H1 (cell line): ENCODE measurements around the gene LARGE2. TPM values are rescaled to one million over a fixed set of nuclear protein-coding genes. Genes with fewer than 3 reads are reported as not detected.

Experiments
- CTCF ChIA-PET: fragments of 300-600 bp; sonication (Branson Sonifier 250); formaldehyde crosslinking; loops from one replicate; lab custom pipeline; 2021; ENCODE audit not compliant: partially characterized antibody; lab: Charles Lee
- POLR2A ChIA-PET: fragments of 300-600 bp; sonication (Branson Sonifier 250); formaldehyde crosslinking; loops from one replicate; lab custom pipeline; 2021; ENCODE audit warnings: inconsistent platforms; ENCODE audit not compliant: partially characterized antibody; lab: Charles Lee
- DNase-seq, 2 experiments: peaks; one replicate each; pipeline versions ENCODE4 v3.0.0 to v3.0.0-alpha.2; 2010 to 2022; ENCODE audit warnings: low spot score in 2 of 2, low read depth in 1 of 2, mixed read lengths in 1 of 2
- FAIRE-seq: peaks from 2 replicates; lab custom pipeline; 2011; peaks lifted over from hg19 to GRCh38; lab: Jason Lieb, UNC
- H2AFZ ChIP-seq: 2 replicates; pipeline ENCODE4 v1.8.1; 2012; ENCODE audit warnings: low read length, inconsistent platforms
- H2AK5ac ChIP-seq: 2 replicates; pipeline ENCODE4 v1.6.1; 2013; ENCODE audit warnings: low read depth, low read length
- H2BK120ac ChIP-seq: replicated peaks from 2 replicates; pipeline ENCODE3; 2013; ENCODE audit warnings: low read depth, low read length, inconsistent platforms
- H2BK12ac ChIP-seq: 2 replicates; pipeline ENCODE4 v1.6.1; 2013; ENCODE audit warnings: low read depth, low read length
- H2BK15ac ChIP-seq: 2 replicates; pipeline ENCODE4 v1.6.1; 2013; ENCODE audit warnings: low read length
- H2BK20ac ChIP-seq: 2 replicates; pipeline ENCODE4 v1.6.1; 2013; ENCODE audit warnings: low read length
- H2BK5ac ChIP-seq: 2 replicates; pipeline ENCODE4 v1.6.1; 2013; ENCODE audit warnings: low read depth, low read length
- H3K14ac ChIP-seq: 2 replicates; pipeline ENCODE4 v1.6.1; 2013; ENCODE audit warnings: inconsistent platforms; ENCODE audit not compliant: insufficient read length
- H3K18ac ChIP-seq: 2 replicates; pipeline ENCODE4 v1.6.1; 2013; ENCODE audit warnings: low read length; ENCODE audit errors: extremely low read depth
- H3K23ac ChIP-seq: 2 replicates; pipeline ENCODE4 v1.6.1; 2013; ENCODE audit warnings: inconsistent platforms; ENCODE audit not compliant: insufficient read length
- H3K23me2 ChIP-seq: 2 replicates; pipeline ENCODE4 v1.6.1; 2013; ENCODE audit warnings: low read depth, low read length
- H3K27ac ChIP-seq: 2 replicates; pipeline ENCODE4 v1.6.1; 2011; ENCODE audit warnings: low read depth, low read length, inconsistent platforms
- H3K27me3 ChIP-seq, 4 experiments: replicated peaks in 1 of 4; 1 replicate in 1 of 4; 2 replicates in 3 of 4; pipeline versions ENCODE4 v1.6.1 to v1.8.1; 2011 to 2013; ENCODE audit warnings: low read length in 3 of 4, mild to moderate bottlenecking in 3 of 4, inconsistent platforms in 2 of 4, mixed read lengths in 2 of 4, moderate library complexity in 1 of 4; ENCODE audit not compliant: control insufficient read depth in 3 of 4, insufficient read depth in 3 of 4; ENCODE audit errors: extremely low read depth in 1 of 4
- H3K36me3 ChIP-seq, 4 experiments: 2 replicates each; pipeline versions ENCODE4 v1.6.1 to v1.8.1; 2011 to 2013; ENCODE audit warnings: mild to moderate bottlenecking in 4 of 4, low read length in 3 of 4, moderate library complexity in 2 of 4, control low read depth in 1 of 4, inconsistent platforms in 1 of 4; ENCODE audit not compliant: insufficient read depth in 4 of 4, control insufficient read depth in 2 of 4
- H3K4ac ChIP-seq: replicated peaks from 2 replicates; pipeline ENCODE3; 2013; ENCODE audit warnings: low read length, low read depth, mixed read lengths, inconsistent platforms; ENCODE audit not compliant: insufficient read length
- H3K4me1 ChIP-seq, 4 experiments: replicated peaks in 1 of 4; 1 replicate in 1 of 4; 2 replicates in 3 of 4; pipeline versions ENCODE4 v1.6.1 to v1.8.1; 2011 to 2013; ENCODE audit warnings: low read length in 3 of 4, inconsistent platforms in 2 of 4, mixed read lengths in 1 of 4; ENCODE audit not compliant: insufficient read depth in 4 of 4, control insufficient read depth in 3 of 4
- H3K4me2 ChIP-seq, 2 experiments: 2 replicates each; pipeline versions ENCODE4 v1.6.1 to v1.8.1; 2011 to 2013; ENCODE audit warnings: low read depth in 2 of 2, low read length in 2 of 2, control low read depth in 1 of 2, inconsistent platforms in 1 of 2, mild to moderate bottlenecking in 1 of 2; ENCODE audit not compliant: insufficient read depth in 1 of 2
- H3K4me3 ChIP-seq, 4 experiments: fragments of 200-600, 300-600 bp in 1 of 4; sonication (generic), shearing (Covaris generic), sonication (Bioruptor Twin) in 1 of 4; 2 replicates each; pipeline versions ENCODE4 v1.5.1 to v1.8.1; 2011 to 2016; ENCODE audit warnings: low read length in 4 of 4, low read depth in 3 of 4, control low read depth in 2 of 4, inconsistent platforms in 2 of 4, mild to moderate bottlenecking in 2 of 4, mixed read lengths in 1 of 4, moderate library complexity in 1 of 4; ENCODE audit not compliant: insufficient read depth in 2 of 4; ENCODE audit errors: extremely low read depth in 1 of 4
- H3K56ac ChIP-seq: replicated peaks from 2 replicates; pipeline ENCODE3; 2013; ENCODE audit warnings: low read depth, mild to moderate bottlenecking, mixed read lengths, low read length, inconsistent platforms; ENCODE audit not compliant: insufficient read length
- H3K79me1 ChIP-seq: 2 replicates; pipeline ENCODE4 v1.6.1; 2013; ENCODE audit warnings: low read depth, low read length, control low read depth
- H3K79me2 ChIP-seq, 2 experiments: 2 replicates each; pipeline versions ENCODE4 v1.6.1 to v1.8.1; 2012 to 2013; ENCODE audit warnings: low read length in 2 of 2, mild to moderate bottlenecking in 2 of 2, inconsistent platforms in 1 of 2; ENCODE audit not compliant: insufficient read depth in 2 of 2, control insufficient read depth in 1 of 2
- H3K9ac ChIP-seq, 4 experiments: replicated peaks in 1 of 4; 1 replicate in 1 of 4; 2 replicates in 3 of 4; pipeline versions ENCODE4 v1.6.1 to v1.8.1; 2011 to 2013; ENCODE audit warnings: low read depth in 3 of 4, low read length in 3 of 4, control low read depth in 2 of 4, mild to moderate bottlenecking in 2 of 4, moderate library complexity in 2 of 4, inconsistent platforms in 1 of 4; ENCODE audit errors: extremely low read depth in 1 of 4
- H3K9me3 ChIP-seq, 2 experiments: 2 replicates each; pipeline versions ENCODE4 v1.6.1 to v1.8.1; 2012 to 2013; ENCODE audit warnings: mild to moderate bottlenecking in 2 of 2, moderate library complexity in 2 of 2, control low read depth in 1 of 2, inconsistent platforms in 1 of 2, low read depth in 1 of 2, low read length in 1 of 2, mixed read lengths in 1 of 2; ENCODE audit not compliant: insufficient read depth in 2 of 2
- H4K20me1 ChIP-seq, 2 experiments: replicated peaks in 1 of 2; 2 replicates each; pipeline versions ENCODE3 to v1.8.1; 2011 to 2013; ENCODE audit warnings: inconsistent platforms in 2 of 2, low read length in 2 of 2, mild to moderate bottlenecking in 1 of 2; ENCODE audit not compliant: insufficient read depth in 2 of 2, control insufficient read depth in 1 of 2
- H4K5ac ChIP-seq: 2 replicates; pipeline ENCODE4 v1.6.1; 2013; ENCODE audit warnings: low read length, low read depth, mixed read lengths, inconsistent platforms; ENCODE audit not compliant: insufficient read length
- H4K8ac ChIP-seq: 2 replicates; pipeline ENCODE4 v1.8.0; 2013; ENCODE audit warnings: mild to moderate bottlenecking, moderate library complexity, low read length, inconsistent platforms; ENCODE audit not compliant: insufficient read depth; ENCODE audit errors: extremely low read depth
- H4K91ac ChIP-seq: replicated peaks from 2 replicates; pipeline ENCODE3; 2013; ENCODE audit warnings: low read length, mixed read lengths, inconsistent platforms; ENCODE audit not compliant: insufficient read length
- HDAC6 ChIP-seq: IDR thresholded peaks from one replicate; pipeline ENCODE4 v1.7.1; 2012; ENCODE audit warnings: low read depth, mild to moderate bottlenecking, inconsistent platforms, low read length, moderate library complexity
- NRF1 ChIP-seq: IDR thresholded peaks from 2 replicates; pipeline ENCODE4 v1.6.1; 2011; ENCODE audit warnings: mild to moderate bottlenecking, low read depth, low read length, improper control_type of control experiment
- TEAD4 ChIP-seq: IDR thresholded peaks from 2 replicates; pipeline ENCODE4 v1.6.1; 2012; ENCODE audit warnings: low read depth, low read length, inconsistent platforms, mixed read lengths
- WGBS, 2 experiments: shearing (Covaris generic) in 1 of 2; methylation state at CpG; one replicate each; pipeline versions ENCODE4 v1.1.6 to v1.1.7; 2013 to 2015; ENCODE audit warnings: low lambda C conversion rate in 2 of 2, mixed read lengths in 2 of 2, inconsistent platforms in 1 of 2, low coverage in 1 of 2, missing lambda C conversion rate in 1 of 2; ENCODE audit not compliant: insufficient replicate concordance in 2 of 2, insufficient coverage in 1 of 2, insufficient read length in 1 of 2; ENCODE audit errors: extremely low coverage in 1 of 2, missing lambda C conversion rate in 1 of 2; 5-methylcytosine and 5-hydroxymethylcytosine counted together
- polyA plus RNA-seq, 7 experiments: library from polyadenylated mRNA; depleted of rRNA in 3 of 7; stranded (reverse) in 5 of 7; unstranded in 2 of 7; fragments of >200 nt in 5 of 7; fragments of 200-250 nt in 2 of 7; gene quantifications; 1 replicate in 5 of 7; 2 replicates in 1 of 7; 4 replicates in 1 of 7; pipeline versions ENCODE4 v1.2.1 to v1.2.3, GENCODE V29; 2011 to 2013; ENCODE audit warnings: missing spikeins in 2 of 7, mixed read lengths in 2 of 7
- total RNA-seq: library from RNA; stranded (reverse); fragmentation: NEBNext Ultra II Directional; extraction: Animal tissue kit (Norgen Biotek cat#: 25700); gene quantifications from 2 replicates; pipeline ENCODE4 v1.2.1, GENCODE V29; 2021

The LARGE2 gene
- total and polyA plus RNA-seq, 2 of the 8 experiments (the other 6 are each of a cell fraction or from before 2014, with no cell fraction given) = 111 to 137 TPM

DNA sequence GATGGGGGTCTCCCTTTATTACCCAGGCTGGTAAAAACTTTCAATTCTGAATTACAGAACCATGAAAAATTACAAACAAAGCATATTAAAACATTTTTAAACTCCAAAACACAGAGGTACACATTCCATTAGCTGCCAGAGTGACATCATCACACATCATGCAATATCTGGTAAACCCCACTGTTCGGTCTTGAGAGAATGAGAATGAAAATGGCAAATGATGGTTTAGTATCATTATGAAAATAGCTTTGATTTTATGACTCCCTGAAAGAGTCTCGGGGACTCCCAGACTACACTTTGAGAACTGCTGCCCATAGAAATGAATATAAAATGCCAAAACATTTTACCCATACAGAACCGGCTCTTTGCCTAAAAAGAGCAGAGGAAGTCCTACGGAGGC, 18.8 kb downstream of the LARGE2 start:
- peaks cover 0 to 24% (median 11%) of the 10 kb centered on the region in 4 experiments; a peak in 5 of 8 replicates for H3K36me3 ChIP-seq
- H2BK5ac ChIP-seq = no peak overlapping the region
- POLR2A ChIA-PET = interaction anchor here (1.4 to 13.6 kb wide), 2 partner anchors 15 to 18 kb away, joined by 4 to 115 read pairs; partner anchors contain the start of gene LARGE2
- H3K27me3 ChIP-seq = no peaks in the 10 kb centered on the region
- H3K56ac ChIP-seq = no peak overlapping the region
- no peak overlapping the region for H4K5ac ChIP-seq
- H3K79me1 ChIP-seq = no peaks in the 10 kb centered on the region
- H2BK15ac ChIP-seq = no peak overlapping the region
- no peak overlapping the region for H3K4me3 ChIP-seq
- H4K8ac ChIP-seq = no peak overlapping the region
- no peak overlapping the region for H2BK20ac ChIP-seq
- no peak for TF ChIP-seq NRF1
- TF ChIP-seq HDAC6 = no peak
- TF ChIP-seq TEAD4 = no peak
- TF ChIP-seq, all 59 proteins: peak for 0
- 88% methylated on average over 4 of the region's 4 CpGs; no CpG with 5 or more reads in 1 of the 2 experiments for WGBS, 2 experiments
- Histone ChIP-seq H2BK120ac (no peak overlapping the region), H3K14ac (no peak overlapping the region), H3K9me3 (no peaks in the 10 kb centered on the region), H4K91ac (no peak overlapping the region), H4K20me1 (no peaks in the 10 kb centered on the region), H3K4me2 (no peak overlapping the region), H3K4me1 (peaks cover 0 to 5% (median 0%) of the 10 kb centered on the region in 4 experiments; a peak in 1 of 7 replicates), H3K23me2 (no peaks in the 10 kb centered on the region), H2AK5ac (no peak overlapping the region), H3K18ac (no peak overlapping the region), H3K27ac (no peak overlapping the region), H3K9ac (no peak overlapping the region), H3K23ac (no peak overlapping the region), H3K4ac (no peak overlapping the region), H2BK12ac (no peak overlapping the region), H2AFZ (no peak overlapping the region), H3K79me2 (no peaks in the 10 kb centered on the region)
- FAIRE-seq (no peak), DNase-seq (no peak)
- CTCF ChIA-PET = interaction anchor here (0.6 to 1.2 kb wide), 3 partner anchors 14 to 178 kb away, joined by 3 to 6 read pairs (median 6); no protein-coding TSS in a partner anchor
